NCI-H2227 treated with DMSO at 0.1 percent for 48 hours (cell line): Measurements from ENCODE around the gene UGCG.
"Not testable (repeated sequence)": the region's sequence is repeated elsewhere in the genome, so short reads cannot be mapped to it uniquely, and the experiment has no call there.

Experiments
- DNase-seq: peaks from one replicate; lab custom pipeline; 2025; lab: John Stamatoyannopoulos, UW

UGCG gene

DNA sequence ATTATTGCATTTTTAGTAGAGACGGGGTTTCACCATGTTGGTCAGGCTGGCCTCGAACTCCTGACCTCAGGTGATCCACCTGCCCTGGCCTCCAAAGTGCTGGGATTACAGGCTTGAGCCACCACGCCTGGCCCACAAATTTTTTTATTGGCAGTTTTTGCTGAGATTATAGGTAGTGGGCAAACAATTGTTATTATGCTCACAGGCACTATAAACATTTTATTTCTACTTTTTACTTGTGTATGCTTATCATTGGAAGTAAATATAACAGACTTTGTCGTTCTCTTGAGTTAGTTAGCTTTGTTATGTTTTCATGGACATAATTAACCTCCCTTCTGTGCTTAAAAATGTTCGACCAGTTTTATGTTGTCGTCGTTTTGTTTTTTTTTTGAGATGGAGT, 23.9 kb downstream of the UGCG start:
- DNase-seq: no peak

DNA sequence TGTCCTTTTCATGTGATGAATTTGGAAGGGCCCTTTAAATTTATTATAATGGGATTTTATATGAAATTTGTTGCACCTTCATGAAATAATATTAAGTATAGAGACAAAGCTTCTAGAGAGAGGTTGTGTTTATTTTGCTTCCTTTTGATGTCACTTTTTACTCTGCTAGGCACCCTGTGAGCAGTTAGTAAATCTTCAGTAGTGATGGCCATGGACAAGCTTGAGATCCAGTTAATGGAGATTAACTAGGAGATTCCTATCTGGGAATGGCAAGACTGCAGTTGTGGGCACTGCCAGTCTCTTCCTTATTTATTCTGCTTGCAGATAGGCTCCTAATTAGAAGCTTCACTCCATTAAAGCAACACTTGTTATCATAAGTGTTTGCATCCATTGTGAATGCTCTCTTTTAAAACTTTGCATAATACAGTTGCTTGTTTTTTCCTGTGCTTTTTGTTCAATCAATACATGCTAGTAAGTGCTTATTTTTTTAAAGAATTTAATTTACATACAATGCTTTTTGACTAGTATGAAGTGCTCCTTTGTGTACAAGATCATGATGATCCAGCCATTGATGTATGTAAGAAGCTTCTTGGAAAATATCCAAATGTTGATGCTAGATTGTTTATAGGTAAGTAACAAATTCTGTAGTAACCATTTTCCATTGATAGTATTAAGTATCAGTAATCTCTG, 25.9 kb downstream of the UGCG start:
- no peak for DNase-seq

DNA sequence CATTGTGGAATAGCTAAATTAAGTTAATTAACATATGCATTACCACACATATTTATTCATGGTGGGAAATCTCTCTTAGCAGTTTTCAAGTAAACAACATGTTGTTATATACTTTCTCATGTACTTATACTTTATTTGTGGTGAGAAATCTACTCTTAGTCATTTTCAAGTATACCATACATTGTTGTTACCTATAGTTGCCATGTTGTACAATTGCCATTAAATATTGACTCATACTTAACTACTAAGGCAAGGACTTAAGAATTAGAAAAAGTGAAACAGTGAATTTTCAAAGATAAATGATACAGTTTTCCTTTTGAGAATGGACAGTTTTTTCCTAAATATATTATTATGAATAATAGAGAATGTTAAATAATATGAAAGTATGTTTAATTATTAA, 27.7 kb downstream of the UGCG start:
- DNase-seq: no peak

DNA sequence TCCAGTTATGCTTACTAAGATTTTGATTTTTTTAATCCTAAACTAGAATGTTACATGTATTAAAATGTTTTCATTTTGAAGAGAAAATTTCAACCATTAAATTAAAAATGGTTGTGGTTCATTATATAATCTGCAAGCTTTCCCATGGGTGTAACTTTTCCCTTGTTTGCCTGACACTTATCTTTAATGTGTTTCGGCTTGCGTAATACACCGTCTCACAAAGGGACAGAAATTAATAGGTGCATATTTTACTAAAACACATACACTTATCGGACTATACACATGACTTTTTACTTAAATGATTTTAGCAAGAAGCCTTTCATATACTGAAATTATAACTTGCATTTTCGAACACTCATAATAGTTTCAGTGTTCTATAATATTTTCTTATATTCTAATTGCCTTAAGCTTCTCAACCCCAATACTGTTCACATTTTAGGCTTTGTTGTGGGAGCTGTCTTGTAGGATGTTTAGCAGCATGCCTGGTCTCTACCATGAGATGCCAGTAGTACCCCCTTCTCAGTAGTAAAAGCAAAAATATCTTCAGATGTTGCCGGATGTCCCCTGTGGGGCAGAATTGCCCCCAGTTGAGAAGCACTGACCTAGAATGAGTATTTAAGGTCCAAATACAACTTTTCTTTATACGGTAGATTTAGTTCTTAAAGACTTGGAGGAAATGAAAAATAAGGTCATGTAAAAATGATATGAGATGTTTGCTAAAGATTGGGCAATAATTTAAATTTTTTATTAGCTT, 28.6 kb downstream of the UGCG start:
- no peak for DNase-seq

DNA sequence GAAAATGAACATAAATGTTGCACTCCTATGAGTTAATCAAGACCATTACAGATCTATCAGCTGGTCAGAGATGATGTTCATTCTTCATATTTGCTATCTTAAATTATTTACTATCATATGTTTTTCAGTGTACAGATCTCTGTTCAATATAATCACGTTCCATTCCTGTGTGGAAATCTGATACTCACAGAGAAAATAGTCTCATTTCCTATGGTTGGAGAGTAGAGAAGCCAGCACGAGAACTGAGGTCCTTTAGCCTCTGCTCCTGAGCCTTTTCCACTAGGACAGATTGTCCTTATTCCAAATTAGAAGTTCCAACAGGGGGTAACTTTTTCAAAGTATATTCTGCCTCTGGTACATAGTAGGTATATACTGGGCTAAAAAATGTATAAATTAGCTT, 29.2 kb downstream of the UGCG start:
- no peak for DNase-seq

DNA sequence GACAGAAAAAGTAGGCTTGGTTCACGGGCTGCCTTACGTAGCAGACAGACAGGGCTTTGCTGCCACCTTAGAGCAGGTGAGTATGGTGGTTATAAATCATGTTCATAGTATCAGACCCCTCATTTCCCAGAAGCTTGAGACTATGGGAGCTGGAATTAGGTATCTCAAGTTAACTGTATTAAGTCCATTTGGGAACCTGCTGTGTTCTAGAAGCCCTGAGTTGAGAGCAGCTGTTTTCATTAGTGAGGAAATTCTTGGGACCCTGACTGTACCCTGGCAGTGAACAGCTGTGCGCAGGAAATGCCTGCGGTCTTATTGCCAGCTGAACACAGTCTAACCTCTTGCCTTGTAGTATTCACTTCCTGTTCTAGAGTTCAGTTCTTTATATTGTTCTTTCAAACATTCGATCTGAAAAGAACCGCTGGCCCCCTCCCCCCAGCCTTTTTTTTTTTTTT, 29.8 kb downstream of the UGCG start:
- DNase-seq: no peak

DNA sequence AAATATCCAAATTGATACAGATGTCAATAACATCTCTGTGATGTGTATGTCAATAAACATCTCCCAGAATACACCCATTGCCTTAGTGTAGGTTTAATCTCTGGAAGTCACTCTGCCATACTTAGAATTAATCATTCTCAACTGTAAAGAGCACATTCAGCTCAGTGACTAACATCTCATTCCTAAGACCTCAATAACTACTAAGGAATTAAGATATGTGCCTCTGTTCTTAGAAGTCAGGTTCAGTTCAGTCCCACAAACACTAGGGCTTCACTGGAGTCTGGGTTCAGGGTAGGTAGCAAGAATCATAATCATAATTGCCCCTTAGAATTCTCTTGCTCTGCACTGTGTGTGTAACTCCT, 31.7 kb downstream of the UGCG start:
- no peak for DNase-seq

DNA sequence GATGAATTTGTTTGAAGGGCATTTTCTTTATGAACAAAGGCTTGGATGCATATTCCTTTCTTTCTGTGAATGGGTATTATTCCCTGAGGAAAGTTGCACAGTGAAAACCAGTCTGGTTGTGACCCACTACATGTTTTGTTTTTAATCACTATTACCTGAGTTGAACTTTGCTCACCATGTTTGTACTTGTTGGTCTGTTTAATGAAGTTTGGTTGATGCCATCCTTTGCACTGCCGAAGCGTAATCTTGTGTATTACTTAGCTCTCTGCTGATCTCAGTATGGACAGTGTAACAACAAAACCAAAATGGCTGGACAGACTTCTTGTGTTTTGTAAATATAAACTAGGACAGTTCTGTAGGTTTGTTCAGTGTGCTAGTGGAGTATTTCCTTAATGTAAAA, 38.1 kb downstream of the UGCG start:
- no peak for DNase-seq

DNA sequence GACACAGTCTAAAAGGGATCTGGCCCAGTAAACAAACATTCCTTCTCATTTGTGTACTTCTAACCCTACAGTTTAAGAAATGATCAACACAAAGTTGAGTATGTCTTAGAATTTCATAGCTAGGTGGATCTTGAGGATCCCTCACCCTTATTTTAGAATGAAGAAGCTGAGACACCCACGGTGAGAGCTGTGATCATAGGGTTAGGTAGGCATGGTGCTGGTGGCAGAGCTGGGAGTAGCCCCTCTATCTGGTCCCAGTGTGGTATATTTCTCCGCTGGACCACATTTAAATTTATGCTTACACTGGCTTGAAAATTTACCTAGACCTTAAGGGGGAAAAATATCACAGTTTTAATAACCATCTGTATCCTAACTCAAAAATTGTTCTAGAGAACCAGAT, 39.8 kb downstream of the UGCG start:
- no peak for DNase-seq

DNA sequence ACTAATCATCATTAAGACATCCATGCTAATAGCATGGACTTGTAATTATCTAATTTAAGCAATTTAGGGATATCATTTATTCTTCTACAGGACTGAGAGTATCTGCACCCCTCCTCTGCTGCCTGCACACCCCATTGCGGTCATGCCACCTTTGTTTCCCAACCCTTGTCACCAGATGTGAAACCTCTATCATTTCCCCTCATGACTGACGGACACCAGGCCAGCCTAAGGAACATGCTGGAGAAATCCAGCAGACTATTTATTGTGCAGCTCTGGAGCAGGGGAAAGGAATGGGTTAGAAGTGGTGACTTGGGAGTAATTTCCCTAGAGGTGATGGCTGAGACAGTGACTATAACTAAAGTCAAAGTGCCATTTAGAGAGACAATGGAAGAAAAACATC, 40.7 kb downstream of the UGCG start:
- DNase-seq: no peak

DNA sequence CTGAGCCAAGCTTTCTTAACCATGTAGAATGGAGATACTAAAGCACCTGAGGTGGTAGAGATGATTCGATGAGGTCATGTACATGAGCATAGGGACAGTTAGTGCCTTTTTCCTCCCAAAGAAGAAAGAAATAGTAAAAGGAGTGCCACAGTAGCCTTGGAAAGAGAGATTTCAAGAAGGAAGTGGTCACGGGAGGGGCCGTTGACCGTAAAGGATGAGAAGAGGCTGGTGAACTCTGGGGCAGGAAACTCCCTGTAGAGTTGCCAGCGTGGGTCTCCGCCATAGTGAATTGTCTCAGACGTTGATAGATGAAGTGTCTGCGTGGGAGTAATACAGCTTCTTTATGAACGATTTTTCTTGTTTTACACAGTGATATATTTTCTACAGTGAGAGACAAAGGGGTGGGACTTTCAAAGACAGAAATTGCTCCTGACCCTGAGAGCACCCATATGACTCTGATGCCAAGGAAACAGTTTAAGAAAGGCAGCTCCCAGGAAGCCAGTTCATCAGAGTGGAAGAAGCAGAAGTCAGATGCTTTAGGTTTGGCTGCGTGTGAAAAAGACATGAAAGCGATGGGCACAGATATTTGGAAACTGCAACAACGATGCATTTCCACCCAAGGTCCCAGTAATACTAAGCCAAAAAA, 41.3 kb downstream of the UGCG start:
- no peak for DNase-seq

DNA sequence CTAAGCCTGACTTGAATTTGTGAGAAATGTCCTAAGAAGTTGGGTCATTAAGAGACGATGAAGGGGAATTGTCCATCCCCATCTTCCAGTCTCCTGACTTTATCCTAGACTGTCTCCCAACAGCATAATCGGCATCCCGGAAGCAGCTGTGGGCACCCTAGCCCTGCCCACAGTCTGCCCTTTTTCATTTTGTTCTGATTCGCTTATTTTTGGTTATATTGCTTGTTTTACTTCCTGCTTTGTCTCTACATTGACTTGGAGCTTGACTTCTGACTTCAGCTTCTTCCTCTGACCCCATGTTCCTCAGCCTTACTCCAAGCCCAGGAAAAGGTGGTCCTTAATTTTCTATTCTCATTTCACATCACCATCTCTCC, 41.8 kb downstream of the UGCG start:
- no peak for DNase-seq

DNA sequence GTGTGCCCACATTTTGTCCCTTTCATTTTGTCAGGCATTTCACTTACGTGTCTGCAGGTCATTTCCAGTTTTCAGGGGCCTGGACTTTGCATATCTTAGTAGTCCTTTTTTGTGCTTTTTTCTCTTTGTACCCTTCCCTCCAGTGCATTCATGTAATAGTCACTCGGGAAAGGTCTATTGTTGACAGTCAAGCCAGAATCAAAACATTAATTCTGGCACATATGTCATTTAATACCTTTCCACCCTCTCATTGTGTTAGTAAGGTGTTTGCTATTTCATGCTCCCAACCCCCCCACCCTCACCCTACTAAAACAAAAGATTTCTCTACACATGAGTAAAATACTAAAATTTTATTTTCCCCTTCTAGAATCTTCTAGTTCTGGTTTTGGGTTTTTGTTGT, 42.7 kb downstream of the UGCG start:
- no peak for DNase-seq

DNA sequence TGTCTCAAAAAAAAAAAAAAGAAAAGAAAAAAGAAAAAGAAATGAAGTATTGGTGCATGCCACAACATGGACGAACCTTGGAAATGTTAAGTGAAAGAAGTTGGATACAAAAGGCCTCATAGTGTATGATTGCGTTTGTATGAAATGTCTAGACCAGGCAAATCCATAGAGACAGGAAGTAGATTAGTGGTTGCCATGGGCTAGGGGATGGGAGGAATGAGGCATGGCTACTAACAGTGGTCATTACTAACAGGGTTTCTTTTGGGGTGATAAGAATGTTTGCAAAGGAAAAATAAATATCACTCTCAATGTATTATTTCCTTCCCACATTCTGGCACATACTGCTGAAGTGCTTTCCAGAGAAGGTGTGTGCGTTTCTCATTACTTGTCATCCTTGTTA, 44.1 kb downstream of the UGCG start:
- DNase-seq: no peak

DNA sequence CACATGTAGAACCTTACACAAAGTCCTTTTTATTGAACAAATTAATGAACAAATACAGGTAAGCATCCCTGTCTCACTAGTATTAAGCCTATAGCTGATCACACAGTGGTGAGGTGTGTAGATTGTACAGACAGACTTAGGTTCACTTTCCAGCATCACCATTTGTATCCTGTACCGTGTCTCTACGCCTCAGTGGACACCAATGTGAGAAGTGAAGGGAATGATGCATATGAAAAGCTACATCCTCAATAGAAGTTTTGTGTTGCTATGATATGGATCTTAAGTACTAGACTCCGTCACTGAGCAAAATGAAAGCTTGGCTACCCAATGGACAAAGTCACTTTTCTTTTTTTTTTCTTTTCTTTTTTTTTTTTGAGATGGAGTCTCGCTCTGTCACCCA, 46.6 kb downstream of the UGCG start:
- DNase-seq: no peak

DNA sequence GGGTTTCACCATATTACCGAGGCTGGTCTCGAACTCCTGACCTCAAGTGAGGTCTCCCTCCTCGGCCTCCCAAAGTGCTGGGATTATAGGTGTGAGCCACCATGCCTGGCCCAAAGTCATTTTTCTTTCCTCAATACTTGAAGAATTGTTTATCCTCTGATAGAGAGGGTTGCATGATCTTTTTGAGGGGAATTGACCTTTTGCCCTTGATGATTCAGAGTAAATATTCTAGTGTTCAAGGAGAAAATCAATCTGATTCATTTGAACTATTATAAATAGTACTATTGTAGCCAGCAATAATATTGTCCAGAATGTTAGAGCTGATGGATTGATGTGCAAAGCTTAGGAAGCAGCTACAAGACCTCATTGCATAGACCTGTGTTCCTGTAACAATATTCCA, 47.1 kb downstream of the UGCG start:
- no peak for DNase-seq

DNA sequence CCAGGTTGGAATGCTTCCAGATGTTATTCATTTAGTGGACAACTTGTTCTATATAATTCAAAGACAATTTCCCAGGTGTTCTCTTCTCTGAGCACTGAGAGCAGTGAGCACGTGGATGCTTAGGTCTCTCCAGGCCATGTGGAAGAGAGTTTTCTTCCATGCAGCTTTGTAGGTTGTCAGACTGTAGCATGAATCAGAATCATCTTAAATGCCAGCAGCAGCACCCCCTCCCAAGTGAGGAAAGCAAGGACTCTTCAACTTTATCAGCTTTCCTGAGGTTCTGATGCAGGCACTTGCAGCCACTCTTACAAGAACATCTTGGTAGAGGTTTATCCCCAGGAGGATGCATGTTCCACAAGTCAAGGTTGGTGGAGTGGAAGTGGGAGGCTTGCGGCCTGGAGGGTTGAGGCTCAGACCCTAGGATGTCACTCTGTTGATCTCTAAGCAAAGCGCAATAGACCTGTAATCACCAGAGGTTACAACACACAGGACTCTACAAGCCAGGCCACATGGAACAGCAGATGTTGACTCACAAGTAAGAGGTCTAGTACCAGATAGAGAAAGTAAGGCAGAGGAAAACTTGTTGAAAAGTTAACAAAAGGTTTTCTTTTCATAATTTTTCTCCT, 47.7 kb downstream of the UGCG start:
- DNase-seq: no peak

DNA sequence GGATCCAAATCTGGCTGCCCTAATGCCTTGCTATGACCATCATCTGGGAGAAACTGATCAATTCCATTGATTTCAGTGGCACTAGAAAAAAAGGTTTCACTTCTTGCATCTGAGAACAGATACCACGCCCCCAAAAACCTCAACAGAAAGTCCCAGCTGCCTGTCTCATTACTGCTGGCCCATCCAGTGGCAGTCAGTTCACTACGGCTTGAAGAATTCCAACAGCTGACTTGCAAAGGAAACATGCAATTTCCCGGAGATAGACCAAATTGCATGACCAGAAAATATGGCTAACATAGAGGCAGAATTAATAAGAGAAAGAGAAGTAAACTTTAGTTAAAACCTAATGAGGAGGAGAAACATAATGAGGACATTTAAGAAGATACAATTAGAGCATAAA, 48.6 kb downstream of the UGCG start:
- no peak for DNase-seq

DNA sequence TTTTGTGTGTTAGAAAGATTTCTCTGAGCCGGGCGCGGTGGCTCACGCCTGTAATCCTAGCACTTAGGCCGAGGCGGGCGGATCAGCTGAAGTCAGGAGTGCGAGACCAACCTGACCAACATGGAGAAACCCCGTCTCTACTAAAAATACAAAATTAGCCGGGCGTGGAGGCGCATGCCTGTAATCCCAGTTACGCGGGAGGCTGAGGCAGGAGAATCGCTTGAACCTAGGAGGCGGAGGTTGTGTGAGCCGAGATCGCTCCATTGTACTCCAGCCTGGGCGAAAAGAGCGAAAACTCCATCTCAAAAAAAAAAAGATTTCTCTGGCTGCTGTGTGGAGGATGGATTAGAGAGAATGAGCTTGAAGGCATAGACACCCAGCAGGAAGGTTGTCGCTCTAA, 51.5 kb downstream of the UGCG start:
- not testable (repeated sequence) for DNase-seq

DNA sequence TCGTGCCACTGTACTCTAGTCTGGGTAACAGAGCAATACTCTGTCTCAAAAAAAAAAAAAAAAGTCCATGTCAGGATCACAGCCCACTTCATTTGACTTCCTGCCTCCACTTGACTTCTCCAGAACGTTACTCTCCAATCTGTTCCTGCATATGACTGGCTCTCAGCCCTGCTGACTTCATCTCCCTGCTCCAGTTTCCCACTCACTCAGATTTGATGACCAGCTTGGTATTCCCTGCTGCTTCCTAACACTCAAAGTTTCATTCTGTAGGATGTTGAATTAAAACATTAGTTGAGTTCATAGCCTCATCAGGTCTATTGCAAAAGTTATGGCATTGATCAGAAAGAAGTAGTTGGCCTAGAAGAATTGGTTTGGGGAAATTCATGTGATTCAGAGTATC, 52.3 kb downstream of the UGCG start:
- DNase-seq: no peak

DNA sequence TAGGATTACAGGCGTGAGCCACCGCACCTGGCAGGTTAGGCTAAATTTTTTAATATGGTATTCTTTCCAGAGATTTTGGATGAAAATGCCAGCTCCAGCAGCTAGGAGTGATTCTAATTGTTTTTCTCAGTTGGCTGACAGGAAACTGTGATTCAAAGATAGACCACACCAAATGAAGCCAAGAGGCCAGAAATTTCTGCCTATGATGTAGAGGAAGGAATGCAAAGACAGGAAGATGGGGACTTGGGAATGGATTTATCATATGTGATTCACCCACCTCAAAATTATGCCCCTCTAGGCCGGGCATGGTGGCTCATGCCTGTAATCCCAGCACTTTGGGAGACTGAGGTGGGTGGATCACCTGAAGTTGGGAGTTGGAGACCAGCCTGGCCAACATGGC, 53.3 kb downstream of the UGCG start:
- no peak for DNase-seq

DNA sequence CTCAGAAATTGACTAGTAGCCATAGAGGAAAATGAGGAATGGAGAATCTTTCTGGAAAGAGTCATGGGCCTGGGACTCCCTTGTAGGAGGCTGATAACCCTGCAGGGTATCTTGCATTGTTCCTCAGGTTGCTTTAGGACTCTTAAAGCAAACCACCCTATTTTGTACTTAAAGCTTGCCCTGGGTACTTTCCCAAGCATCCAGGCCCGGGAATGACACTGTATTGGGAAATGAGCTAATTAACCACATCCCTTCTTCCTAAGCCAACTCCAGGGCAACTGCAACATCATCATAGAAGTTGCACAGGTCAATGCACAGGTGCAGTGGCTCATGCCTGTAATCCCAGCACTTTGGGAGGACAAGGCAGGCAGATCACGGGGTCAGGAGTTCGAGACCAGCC, 55.9 kb downstream of the UGCG start:
- DNase-seq: no peak

DNA sequence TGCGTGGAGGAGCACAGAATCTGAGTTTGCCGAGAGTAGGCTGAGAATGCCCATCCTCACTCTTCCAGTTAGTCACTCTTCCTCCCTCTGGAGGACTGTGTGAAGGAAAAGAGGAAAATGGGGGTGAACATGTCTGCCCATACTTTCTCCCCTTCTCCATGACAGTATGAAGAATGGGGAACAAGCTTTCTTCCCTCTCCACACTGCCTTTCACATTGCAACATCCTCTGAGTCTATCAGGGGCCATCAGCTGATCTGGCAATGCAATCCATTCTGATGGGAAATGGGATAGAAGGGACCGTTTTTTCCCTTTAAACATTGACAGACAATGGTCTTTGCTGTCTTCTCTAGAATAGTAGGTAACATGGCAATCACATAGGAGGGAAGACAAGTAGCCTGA, 56.8 kb downstream of the UGCG start:
- DNase-seq: no peak
